ENCODE measurements around the gene TTR. TPM values are rescaled to one million over a fixed set of nuclear protein-coding genes. Genes with fewer than 3 reads are reported as not detected.

The TTR gene
- total RNA-seq, 1 donor = not detected

DNA sequence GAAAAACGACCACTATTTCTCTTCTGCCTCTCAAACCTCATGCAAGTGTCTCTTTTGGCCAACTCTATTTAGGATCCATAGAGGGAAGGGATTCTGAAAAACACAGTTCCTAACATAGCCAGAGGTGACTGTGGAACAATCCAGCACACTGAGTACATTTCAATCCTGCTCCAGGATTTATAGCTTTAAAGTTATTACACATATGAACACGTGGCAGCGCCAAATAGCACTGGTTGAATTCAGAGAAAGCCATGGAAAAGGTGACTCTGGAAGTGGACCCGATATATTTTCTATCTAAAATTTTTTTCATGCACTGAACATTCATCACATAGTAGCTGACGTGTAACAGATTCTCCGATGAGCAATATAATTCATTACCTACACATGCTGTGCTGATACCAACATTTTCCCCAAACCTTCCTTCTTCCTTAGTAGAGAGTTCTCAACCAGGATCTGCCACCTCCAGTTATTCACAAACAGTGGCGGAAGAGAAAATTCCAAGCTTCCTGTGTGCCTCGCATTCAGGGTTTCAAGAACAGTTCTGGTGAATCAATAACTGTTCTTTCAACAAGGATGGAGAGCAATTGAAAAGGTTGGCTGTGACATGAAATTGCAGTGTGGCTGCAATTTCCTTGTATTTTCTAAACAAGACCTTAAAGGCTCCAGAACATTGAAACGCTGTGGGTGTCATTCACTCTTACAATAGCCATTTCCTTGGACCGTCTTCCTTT lies 25.7 kb upstream of the TTR start:
- no peak for DNase-seq (ENCODE audit: low read depth)
- TF ChIP-seq, protein P1, sequence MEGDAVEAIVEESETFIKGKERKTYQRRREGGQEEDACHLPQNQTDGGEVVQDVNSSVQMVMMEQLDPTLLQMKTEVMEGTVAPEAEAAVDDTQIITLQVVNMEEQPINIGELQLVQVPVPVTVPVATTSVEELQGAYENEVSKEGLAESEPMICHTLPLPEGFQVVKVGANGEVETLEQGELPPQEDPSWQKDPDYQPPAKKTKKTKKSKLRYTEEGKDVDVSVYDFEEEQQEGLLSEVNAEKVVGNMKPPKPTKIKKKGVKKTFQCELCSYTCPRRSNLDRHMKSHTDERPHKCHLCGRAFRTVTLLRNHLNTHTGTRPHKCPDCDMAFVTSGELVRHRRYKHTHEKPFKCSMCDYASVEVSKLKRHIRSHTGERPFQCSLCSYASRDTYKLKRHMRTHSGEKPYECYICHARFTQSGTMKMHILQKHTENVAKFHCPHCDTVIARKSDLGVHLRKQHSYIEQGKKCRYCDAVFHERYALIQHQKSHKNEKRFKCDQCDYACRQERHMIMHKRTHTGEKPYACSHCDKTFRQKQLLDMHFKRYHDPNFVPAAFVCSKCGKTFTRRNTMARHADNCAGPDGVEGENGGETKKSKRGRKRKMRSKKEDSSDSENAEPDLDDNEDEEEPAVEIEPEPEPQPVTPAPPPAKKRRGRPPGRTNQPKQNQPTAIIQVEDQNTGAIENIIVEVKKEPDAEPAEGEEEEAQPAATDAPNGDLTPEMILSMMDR (IDR thresholded peaks at IDR 0.05; ENCODE audit: insufficient read depth, low read depth, low read length) = no peak
- H3K4me3 ChIP-seq (ENCODE audit: low read depth, low read length) = no peak overlapping the region

DNA sequence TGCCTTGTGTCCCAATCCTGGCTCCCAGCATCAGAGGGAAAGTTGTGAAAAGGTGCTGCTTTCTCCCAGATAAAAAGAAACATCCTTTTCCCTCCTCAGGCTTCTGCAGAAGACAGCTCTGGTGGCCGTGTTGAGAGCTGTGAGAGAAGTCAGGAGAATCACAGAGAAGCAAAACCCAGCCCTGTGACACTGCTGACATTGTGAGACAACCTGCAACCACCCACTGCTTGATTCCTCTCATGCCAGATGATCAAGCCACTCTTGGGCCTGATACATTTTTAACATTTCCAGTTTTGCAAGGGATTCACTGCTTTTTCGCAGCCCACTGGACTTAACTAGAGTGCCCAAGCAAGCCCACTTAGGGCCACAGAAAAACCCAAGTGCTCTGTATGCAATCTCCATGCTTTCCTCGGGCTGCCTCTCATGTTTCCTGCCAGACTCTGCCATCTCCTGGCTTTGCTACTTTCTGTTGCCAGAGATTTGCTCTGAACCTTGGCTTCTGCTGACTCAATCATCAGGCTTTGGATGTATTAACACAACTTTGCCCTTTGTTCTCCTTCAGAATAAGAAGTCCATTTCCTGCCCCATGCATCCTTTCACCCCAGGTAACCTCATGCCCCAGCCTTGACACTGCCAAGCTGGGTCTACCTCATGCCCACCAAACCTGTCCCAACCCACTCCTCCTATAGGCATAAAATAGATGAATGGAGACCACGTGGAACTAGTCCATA lies 24.9 kb upstream of the TTR start:
- no peak for DNase-seq (ENCODE audit: low read depth)
- H3K4me3 ChIP-seq (ENCODE audit: low read depth, low read length) = no peak overlapping the region
- TF ChIP-seq, protein P1 (IDR thresholded peaks at IDR 0.05; ENCODE audit: insufficient read depth, low read depth, low read length) = no peak

DNA sequence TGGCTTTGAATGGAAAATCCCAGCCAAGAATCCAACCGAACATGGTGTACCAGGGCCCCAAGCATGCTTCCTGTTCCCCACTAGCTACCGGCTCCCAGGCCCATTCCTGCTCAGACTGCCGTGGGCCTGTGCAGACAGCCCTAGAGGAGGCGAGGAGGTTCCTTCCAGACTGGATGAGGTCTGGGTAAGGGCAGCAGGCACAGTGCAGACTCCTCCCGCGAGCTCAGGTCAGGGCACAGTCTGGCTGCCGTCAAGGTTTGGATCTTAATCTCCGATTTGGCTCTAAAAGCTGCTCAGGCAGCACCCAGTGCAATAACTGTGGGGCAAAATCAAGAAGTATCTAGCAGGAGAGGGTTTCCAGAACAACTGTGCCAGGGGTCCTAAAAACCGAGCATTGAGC lies 19.3 kb upstream of the TTR start:
- DNase-seq (ENCODE audit: low read depth) = no peak
- no peak overlapping the region for H3K4me3 ChIP-seq (ENCODE audit: low read depth, low read length)
- TF ChIP-seq, protein P1 (IDR thresholded peaks at IDR 0.05; ENCODE audit: insufficient read depth, low read depth, low read length) = no peak

DNA sequence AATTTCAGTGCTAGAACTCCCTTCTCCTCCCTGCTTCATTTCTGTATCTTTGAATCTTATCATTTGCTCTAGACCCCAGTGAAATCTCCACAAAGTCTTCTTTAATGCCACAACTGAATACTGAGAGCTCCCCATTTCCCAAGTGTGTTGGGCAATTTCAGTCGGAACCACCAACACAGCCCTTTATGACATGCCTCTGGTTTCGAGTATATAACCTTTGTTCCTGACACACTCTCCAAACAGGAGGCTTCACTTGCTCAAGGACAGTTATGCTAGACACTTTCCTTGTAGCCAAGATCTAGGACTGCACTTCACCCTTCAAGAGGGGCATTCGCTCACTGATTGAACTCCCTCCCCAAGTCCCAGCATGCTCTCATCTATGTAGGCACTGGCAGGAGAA lies 18.6 kb upstream of the TTR start:
- TF ChIP-seq, protein P1 (IDR thresholded peaks at IDR 0.05; ENCODE audit: insufficient read depth, low read depth, low read length) = no peak
- H3K4me3 ChIP-seq (ENCODE audit: low read depth, low read length) = no peak overlapping the region
- no peak for DNase-seq (ENCODE audit: low read depth)

DNA sequence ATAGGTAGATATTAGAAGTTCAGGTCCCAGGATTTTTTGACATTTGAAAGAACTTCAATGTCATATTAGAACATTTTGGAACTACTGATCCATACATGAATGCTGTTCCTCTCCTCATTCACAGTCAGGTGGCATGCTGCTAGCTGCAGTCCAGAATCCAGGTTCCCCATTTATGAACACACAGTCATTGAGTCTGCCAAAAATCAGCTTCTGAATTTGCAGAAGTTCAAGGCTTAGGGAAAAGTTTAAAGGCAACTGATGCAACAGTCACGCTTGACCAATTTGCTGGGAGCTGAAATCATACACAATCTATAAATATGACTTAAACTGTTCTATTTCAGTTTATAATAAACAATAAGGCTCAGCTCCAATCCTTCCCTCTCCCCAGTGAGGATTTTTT lies 17.3 kb upstream of the TTR start:
- TF ChIP-seq, protein P1 (IDR thresholded peaks at IDR 0.05; ENCODE audit: insufficient read depth, low read depth, low read length) = no peak
- no peak for DNase-seq (ENCODE audit: low read depth)
- H3K4me3 ChIP-seq (ENCODE audit: low read depth, low read length) = no peak overlapping the region

DNA sequence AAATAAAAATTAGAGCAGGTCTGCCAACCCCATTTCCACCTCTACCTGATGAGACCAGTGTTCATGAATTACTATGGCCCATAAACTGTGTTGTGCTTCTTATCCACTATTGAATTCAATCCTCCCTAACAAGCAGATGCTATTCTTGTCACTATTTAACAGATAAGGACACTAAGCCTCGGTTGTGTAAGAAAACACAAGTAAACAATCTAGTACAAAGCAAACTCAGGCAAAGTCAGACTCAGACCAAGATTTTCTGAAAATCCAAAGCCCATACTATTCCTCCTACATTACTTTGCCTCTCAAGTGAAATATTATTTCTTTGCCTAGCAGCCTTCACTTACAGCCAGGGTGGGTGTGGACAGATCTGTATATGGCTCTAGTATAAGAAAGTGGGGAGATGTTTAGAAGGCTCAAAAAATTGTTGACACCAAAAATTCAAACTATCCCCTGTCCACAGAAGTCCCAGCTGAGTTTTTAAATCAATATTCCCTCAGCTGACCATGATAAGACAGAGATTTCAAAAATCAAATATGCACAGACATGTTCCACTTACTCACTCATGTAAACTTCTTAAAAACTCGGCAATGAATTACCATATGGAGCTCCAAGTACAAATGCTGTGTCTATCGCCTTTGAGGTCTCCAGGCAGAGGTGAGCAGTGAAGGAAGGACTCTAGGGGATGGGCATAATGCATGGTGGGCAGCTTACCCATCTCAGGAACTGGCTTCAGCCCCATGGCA lies 16.0 kb upstream of the TTR start:
- no peak overlapping the region for H3K4me3 ChIP-seq (ENCODE audit: low read depth, low read length)
- TF ChIP-seq, protein P1 (IDR thresholded peaks at IDR 0.05; ENCODE audit: insufficient read depth, low read depth, low read length) = no peak
- DNase-seq (ENCODE audit: low read depth) = no peak
